HG03469 (cell line): ENCODE measurements around the gene DBI.
A peak's percentile ranks its signal among the peaks of the same experiment; 100 is the strongest.
"Not testable (repeated sequence)": the region's sequence is repeated elsewhere in the genome, so short reads cannot be mapped to it uniquely, and the experiment has no call there.

Experiments
- ATAC-seq: cut with Tn5 transposase; IDR thresholded peaks from one replicate; pipeline ENCODE4 v1.9.1; 2021; ENCODE audit warnings: mild to moderate bottlenecking, moderate library complexity, moderate number of reproducible peaks; ENCODE audit not compliant: unreplicated experiment

DBI gene

DNA sequence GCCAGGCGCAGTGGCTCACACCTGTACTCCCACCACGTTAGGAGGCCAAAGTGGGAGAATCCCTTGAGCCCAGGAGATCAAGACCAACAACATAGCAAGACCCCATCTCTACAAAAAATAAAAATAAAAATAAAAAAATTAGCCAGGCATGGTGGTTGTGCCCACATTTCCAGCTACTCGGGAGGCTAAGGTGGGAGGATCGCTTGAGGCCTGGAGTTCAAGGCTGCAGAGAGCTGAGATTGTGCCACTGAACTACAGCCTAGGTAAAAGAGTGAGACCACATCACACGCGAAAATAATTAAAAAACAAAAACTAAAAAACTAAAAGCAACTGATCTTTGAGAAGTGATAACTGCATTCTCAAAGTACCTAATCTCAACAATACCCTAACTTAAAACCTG lies 2.0 kb upstream of the DBI start:
- no peak for ATAC-seq

- ATAC-seq: no peak
These were observed 1.3 kb upstream of the DBI start for GRCh38 chr2:119365436-119365835.

DNA sequence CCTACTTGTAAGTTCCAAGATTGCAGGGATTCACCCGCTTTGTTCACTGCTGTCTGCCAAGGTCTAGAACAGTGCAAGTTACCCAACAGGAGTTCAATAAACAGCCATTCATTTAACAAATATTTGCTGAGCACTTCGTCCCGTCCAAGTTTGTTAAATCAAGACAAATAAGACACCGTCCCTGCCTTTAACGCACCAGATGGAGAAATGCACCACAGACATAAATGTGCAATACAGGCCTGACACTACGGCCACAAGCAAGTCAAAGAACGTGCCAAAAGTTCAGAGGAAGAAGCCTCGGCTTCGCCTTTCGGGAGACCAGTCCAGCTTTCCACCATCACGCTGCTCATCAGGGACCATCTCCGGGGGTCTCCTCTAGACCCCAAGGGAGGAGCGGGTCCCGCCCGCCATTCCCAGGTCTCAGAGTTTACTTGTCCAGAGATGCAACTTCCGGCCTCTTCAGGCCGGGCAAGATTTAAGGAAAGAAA lies 572 bp upstream of the DBI start:
- no peak for ATAC-seq

DNA sequence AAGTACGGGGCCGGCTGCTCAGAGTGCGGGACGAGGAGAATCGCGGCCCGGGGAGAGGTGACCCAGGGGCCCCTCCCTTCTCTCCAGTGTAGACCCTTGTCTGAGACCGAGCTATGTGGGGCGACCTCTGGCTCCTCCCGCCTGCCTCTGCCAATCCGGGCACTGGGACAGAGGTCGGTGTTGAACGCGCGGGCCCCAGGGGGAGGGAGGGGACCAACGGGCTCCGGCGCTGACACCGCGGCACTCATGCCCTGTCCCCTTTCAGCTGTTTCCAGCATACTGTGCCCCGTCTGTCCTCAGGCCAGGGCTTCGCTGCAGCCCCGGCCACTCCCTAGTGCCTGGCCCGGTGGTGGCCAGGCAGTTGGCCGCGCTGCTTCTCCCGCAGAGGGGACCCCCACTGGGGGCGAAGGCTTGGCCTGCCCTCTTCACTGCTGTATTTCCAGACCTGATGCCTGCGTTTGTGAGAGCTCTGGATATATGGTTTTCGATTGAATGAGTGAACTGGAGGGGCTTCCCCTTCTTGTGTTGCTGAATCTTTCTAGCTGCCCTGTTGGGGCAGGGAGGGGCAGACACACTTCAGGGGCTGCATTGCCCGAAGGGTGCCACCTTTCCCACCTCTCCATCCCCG lies 809 bp downstream of the DBI start:
- no peak for ATAC-seq

- ATAC-seq: no peak
These were observed 3.1 kb downstream of the DBI start for GRCh38 chr2:119369845-119370244.

DNA sequence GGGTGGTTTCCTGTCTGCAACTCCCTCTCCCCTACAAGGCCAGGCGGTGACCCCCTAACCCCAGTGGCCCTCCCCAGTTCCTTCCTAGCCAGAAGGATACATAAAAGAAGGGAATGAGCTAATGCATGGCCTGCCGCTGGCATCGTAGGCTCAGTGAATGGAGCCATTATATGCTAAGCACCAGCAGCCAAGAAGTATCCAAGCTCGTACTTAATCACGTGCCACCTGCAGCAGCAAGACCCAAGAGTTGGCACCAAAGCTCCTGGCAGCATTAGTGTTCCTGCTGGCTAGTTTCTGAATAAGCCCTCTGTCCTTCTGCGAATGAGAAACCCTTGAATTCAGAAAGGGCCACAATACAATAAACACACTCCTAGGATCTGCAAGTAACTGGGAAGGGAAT lies 4.3 kb downstream of the DBI start:
- ATAC-seq: no peak

DNA sequence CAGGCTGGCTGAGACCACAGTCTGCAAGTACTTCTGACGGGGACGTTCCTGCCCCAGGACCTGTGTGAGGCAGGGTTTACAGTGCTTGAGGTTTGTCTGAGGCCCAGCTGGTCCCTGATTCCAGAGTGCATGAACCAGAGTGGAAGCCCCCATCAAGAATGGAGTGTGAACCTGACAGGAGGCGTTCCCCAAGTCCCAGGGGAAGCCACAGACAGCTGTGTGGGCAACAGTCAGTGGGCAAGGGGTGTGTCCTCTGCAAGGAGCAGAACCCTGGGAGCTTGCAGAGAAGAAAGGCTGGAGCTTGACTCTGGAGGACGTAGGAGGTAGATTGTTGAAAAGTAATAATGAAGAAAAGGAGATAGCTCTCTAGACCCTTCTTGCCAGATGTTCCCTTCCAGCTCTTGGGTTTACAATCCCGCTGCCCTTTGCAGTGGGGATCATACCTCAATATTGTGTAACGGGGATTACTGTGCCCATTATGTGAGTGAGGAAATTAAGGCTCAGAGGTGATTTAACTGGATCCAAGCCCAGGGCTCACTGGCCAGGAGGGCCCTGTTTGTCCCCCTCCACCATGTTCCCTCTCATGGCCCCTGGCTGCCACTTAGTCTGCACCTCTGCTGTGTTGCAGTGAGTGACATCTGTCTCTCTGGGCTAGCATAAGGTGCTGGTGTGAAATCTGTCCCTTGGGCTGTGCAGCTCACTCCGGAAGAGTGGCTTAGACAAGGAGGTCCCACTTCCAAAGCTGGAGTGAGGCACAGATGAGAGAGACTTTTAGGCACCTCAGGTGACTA lies 6.2 kb downstream of the DBI start:
- ATAC-seq: no peak

- not testable (repeated sequence) for ATAC-seq
These were observed 7.3 kb downstream of the DBI start for GRCh38 chr2:119373907-119374745.

DNA sequence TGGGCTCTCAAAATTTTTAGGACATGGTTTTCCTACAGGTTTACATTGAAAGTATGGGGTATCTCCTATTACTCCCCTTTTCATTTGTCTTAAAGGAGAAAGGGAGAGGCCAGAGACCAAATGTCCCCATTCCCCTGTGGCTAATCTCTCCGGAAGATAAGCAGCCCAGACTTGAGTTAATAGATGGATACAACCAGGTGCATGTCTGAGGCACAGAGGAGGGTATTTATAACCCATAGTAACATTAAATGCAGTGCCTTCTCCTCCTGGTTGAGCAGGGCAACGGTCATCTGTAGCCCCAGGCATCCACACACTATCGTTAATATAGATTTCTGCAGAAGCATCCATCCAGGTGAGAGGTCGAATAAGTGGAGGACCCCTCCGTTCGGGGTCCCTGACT lies 9.6 kb downstream of the DBI start:
- ATAC-seq: not testable (repeated sequence)

DNA sequence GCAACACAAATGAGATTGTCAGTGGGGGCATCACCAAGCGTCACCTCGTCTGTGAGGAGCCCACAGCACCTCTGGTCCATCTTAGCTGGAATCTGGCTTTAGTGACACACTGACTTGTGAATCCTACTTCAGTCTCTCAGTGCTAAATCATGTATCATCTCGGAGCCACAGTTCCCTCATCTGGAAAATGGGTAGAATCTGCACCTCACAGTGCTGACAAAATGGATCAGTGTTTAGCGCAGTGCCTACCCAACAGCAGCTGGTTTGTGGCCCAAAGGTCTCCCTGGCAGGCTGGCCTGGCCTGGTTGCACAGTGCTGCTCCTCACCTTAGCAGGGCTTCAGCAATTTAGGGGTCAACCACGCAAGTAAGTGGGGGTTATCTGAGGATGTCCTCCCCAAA lies 10.0 kb downstream of the DBI start:
- no peak for ATAC-seq

GRCh38 chr2:119377294-119377992 lies 10.7 kb downstream of the DBI start:
- ATAC-seq: no peak

GRCh38 chr2:119377993-119378345 lies 11.2 kb downstream of the DBI start:
- no peak for ATAC-seq

- ATAC-seq: no peak
These were observed 11.8 kb downstream of the DBI start for GRCh38 chr2:119378566-119378965.

DNA sequence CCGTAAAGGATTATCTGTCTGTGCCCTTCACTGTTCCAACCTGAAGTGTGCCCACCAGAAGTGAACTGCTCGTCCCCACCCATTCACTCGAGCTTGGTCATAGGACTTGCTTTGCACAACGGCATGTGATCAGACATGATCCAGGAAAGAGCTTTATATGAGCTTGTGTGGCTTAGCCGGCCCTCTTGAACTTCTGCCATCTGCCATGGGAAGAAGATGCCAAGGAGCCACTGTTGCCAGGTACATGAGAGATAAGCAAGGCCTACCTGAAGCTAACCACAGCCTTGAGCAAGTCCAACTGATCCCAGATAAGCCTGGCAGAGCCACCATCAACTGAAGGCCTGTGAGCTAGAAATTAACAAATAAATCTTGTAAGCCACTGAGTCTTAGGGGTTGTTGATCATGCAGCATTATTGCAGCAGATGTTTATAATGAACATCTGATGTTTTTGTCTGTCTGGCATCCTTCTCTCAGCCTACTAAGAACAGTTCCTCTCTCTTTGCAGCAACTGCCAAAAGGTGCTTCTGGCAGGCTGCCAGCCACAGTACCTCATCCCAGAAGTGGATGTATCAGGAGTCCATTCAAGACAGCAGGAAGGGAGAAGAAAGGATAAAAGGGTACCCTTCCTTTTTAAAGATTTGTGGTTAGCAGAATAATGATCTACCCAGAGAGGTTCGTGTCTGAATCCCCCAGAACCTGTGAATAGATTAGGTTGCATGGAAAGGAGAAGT lies 16.8 kb downstream of the DBI start:
- ATAC-seq: no peak

- ATAC-seq: no peak
These were observed 18.2 kb downstream of the DBI start for GRCh38 chr2:119384971-119385370.

DNA sequence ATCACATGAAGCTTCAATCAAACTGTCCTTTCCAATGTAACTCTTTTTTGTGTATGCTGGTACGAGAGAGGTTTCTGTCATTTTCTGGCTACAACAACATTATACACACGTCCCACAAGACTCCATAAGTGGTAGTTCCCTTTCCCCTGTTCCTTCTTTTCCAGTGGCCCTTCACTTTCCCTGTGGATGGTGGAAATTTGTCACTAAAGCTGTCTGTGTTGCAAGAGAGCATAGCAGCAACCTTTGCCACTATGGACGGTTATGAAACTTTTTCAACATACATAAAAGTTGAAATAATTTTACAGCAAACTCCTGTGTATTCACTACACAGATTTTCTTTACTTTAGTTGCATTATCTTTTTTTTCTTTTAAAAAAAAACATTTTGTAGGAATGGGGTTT lies 18.7 kb downstream of the DBI start:
- no peak for ATAC-seq

DNA sequence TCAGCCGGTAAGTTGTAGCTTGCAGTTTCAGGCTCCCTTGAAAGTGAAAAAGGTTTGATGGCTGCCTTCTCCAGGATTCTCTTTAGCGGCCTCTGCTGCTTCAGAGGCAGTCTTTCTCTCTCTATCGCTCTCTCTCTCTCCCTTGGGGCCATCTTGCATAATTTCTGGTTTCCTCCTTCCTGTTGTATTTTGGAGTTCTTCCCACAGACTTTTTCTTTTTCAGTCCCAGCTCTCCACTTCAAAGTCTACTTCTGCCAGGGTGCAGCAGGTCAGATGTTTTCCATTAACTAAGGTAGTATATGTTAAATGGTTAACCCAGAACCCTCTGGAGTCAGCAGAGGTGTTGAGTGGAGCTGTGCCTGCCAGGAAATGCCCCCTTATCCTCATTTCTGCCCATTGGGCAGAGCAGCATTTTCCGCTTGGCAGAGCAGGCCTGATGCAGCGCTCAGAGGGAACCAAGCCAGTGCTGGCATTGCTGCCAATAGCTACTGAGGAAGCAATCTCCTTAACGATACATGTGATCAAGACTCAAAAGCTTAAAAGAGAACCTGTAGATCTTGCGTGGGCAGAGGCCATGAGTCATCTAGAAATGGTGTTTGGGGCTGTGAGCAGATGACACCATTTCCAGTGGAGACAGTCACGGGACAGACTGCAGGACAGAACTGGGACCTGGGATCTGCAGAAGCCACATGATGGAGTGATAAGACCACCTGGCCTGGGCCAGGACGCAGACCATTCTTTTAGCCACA lies 20.8 kb downstream of the DBI start:
- ATAC-seq: peak; percentile 74

DNA sequence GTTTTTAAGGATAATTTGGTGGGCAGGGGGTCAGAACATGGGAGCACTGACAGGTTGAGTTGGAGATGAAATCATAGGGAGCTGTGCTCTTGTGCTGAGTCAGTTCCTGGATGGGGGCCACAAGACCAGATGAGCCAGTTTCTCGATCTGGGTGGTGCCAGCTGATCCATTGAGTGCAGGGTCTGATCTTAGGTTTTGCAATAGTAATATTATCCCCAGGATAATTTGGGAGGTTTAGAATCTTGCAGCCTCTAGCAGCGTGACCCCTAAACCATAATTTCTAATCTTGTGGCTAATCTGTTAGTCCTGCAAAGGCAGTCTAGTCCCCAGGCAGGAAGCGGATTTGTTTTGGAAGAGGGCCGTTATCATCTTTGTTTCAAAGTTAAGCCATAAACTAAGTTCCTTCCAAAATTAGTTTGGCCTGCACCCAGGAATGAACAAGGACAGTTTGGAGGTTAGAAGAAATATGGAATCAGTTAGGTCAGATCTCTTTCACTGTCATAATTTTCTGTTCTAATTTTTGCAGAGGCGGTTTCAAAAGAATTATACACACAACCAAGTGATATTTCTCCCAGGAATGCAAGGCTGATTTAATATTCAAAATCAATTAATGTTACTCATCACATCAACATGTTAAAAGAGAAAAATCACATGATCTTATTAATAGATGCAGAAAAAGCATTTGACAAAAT lies 23.0 kb downstream of the DBI start:
- no peak for ATAC-seq
